HepG2 (cell line): ENCODE data around the gene TMEM187. TPM values are rescaled to one million over a fixed set of nuclear protein-coding genes. Genes with fewer than 3 reads are reported as not detected.

Experiments used
- ATAC-seq: fragments of 200-7000 bp; cut with Tn5 transposase; 3 replicates; pipeline ENCODE4 v1.9.1; 2020; ENCODE audit warnings: mild to moderate bottlenecking, moderate library complexity
- BruUV-seq: library from RNA; stranded (reverse); fragments of 400-500 nt; replicated peaks from 2 replicates; lab custom pipeline; 2021; lab: Mats Ljungman, UMichigan
- CTCF ChIA-PET: fragments of 300-600 bp; formaldehyde crosslinking; extraction: SDS; loops from one replicate; lab custom pipeline; 2021; ENCODE audit warnings: low total read pairs, inconsistent platforms, low intra/inter-chr PET ratio; lab: Yijun Ruan, JAX
- POLR2A ChIA-PET: fragments of 350-600 bp; sonication (Branson Sonifier 250); formaldehyde crosslinking; loops from one replicate; lab custom pipeline; 2020; ENCODE audit warnings: antibody characterized with exemption, inconsistent platforms; lab: Yijun Ruan, JAX
- DNase-seq: peaks from one replicate; pipeline ENCODE4 v3.0.0-alpha.2; 2015; ENCODE audit warnings: low spot score
- FAIRE-seq: peaks from 3 replicates; lab custom pipeline; 2011; peaks lifted over from hg19 to GRCh38; lab: Jason Lieb, UNC
- H2AFZ ChIP-seq: one replicate; pipeline ENCODE4 v1.6.1; 2011; ENCODE audit warnings: low read length, inconsistent platforms
- H3K27ac ChIP-seq: fragments of 300-600 bp; 3 replicates; pipeline ENCODE4 v1.8.0; 2011; ENCODE audit warnings: mixed run types, mild to moderate bottlenecking, mixed read lengths, low read length, inconsistent platforms; ENCODE audit not compliant: insufficient read depth; ENCODE audit errors: extremely low read length
- H3K27me3 ChIP-seq, 2 experiments: fragments of 200-600 bp in 1 of 2; 2 replicates in 1 of 2; 3 replicates in 1 of 2; pipeline versions ENCODE4 v1.6.0 to v1.8.0; 2011; ENCODE audit warnings: low read length in 2 of 2, mild to moderate bottlenecking in 2 of 2, moderate library complexity in 2 of 2, inconsistent platforms in 1 of 2; ENCODE audit not compliant: insufficient read depth in 2 of 2, control insufficient read depth in 1 of 2
- H3K36me3 ChIP-seq, 2 experiments: fragments of 200-600 bp in 1 of 2; replicated peaks in 1 of 2; 2 replicates in 1 of 2; 3 replicates in 1 of 2; pipeline versions ENCODE4 v1.5.1 to v1.8.0; 2011; ENCODE audit warnings: low read length in 2 of 2, inconsistent platforms in 1 of 2; ENCODE audit not compliant: insufficient read depth in 2 of 2, control insufficient read depth in 1 of 2
- H3K4me1 ChIP-seq: 2 replicates; pipeline ENCODE4 v1.5.1; 2012; ENCODE audit warnings: low read length, inconsistent platforms; ENCODE audit not compliant: insufficient read depth
- H3K4me2 ChIP-seq: 2 replicates; pipeline ENCODE4 v1.6.0; 2011; ENCODE audit warnings: low read depth, low read length, inconsistent platforms
- H3K4me3 ChIP-seq, 3 experiments: fragments of 200-600 bp in 1 of 3; sonication (generic), shearing (Covaris generic) in 1 of 3; replicated peaks in 1 of 3; 2 replicates each; pipeline ENCODE4 v1.5.1; 2011 to 2016; ENCODE audit warnings: low read length in 3 of 3, inconsistent platforms in 2 of 3, low read depth in 2 of 3, mild to moderate bottlenecking in 2 of 3, control low read depth in 1 of 3, mixed read lengths in 1 of 3; ENCODE audit not compliant: insufficient read depth in 1 of 3
- H3K79me2 ChIP-seq: one replicate; pipeline ENCODE4 v1.6.1; 2011; ENCODE audit warnings: low read length, inconsistent platforms; ENCODE audit not compliant: insufficient read depth
- H3K9ac ChIP-seq: 2 replicates; pipeline ENCODE4 v1.6.0; 2011; ENCODE audit warnings: mild to moderate bottlenecking, low read depth, low read length, inconsistent platforms; ENCODE audit not compliant: insufficient read depth
- H3K9me3 ChIP-seq: 2 replicates; pipeline ENCODE4 v1.5.1; 2012; ENCODE audit warnings: mild to moderate bottlenecking, low read length
- H4K20me1 ChIP-seq: 2 replicates; pipeline ENCODE4 v1.6.0; 2011; ENCODE audit warnings: inconsistent platforms, mild to moderate bottlenecking, low read length, moderate library complexity; ENCODE audit not compliant: insufficient read depth
- DNMT1 ChIP-seq: sonication (generic); formaldehyde crosslinking; IDR thresholded peaks from 2 replicates; pipeline ENCODE4 v1.5.1; 2020; ENCODE audit warnings: mild to moderate bottlenecking, missing genetic modification reagents
- GTF3A ChIP-seq: sonication (generic); formaldehyde crosslinking; conservative IDR thresholded peaks from 2 replicates; pipeline ENCODE4 v1.4.0; 2020; ENCODE audit warnings: mild to moderate bottlenecking, missing genetic modification reagents
- KAT8 ChIP-seq: IDR thresholded peaks from 2 replicates; pipeline ENCODE4 v1.6.1; 2016; ENCODE audit warnings: missing genetic modification reagents, missing compliant biosample characterization
- NCOA5 ChIP-seq: sonication (generic); formaldehyde crosslinking; IDR thresholded peaks from 2 replicates; pipeline ENCODE4 v1.4.0; 2020; ENCODE audit warnings: missing genetic modification reagents
- PHF5A ChIP-seq: IDR thresholded peaks from one replicate; pipeline ENCODE4 v1.6.1; 2018; ENCODE audit warnings: low read depth, missing genetic modification reagents; ENCODE audit not compliant: unreplicated experiment
- SP4 ChIP-seq: sonication (generic); formaldehyde crosslinking; IDR thresholded peaks from 2 replicates; pipeline ENCODE4 v1.8.1; 2023; ENCODE audit warnings: mild to moderate bottlenecking, missing genetic modification reagents
- TARDBP ChIP-seq: sonication (generic); formaldehyde crosslinking; IDR thresholded peaks from 2 replicates; pipeline ENCODE4 v1.8.0; 2022; ENCODE audit warnings: mild to moderate bottlenecking, missing genetic modification reagents
- ZBTB10 ChIP-seq: sonication (generic); formaldehyde crosslinking; IDR thresholded peaks from 2 replicates; pipeline ENCODE4 v1.4.0; 2020; ENCODE audit warnings: missing genetic modification reagents, borderline replicate concordance
- ZBTB3 ChIP-seq: sonication (generic); formaldehyde crosslinking; IDR thresholded peaks from 2 replicates; pipeline ENCODE4 v1.4.0; 2020; ENCODE audit warnings: low read depth, mild to moderate bottlenecking, moderate library complexity, missing genetic modification reagents, borderline replicate concordance
- ZKSCAN1 ChIP-seq: fragments of 150-350 bp; IDR thresholded peaks from 2 replicates; pipeline ENCODE4 v1.6.1; 2014; ENCODE audit warnings: low read length
- ZKSCAN5 ChIP-seq: sonication (generic); formaldehyde crosslinking; IDR thresholded peaks from 2 replicates; pipeline ENCODE4 v1.5.1; 2020; ENCODE audit warnings: mild to moderate bottlenecking, missing genetic modification reagents
- ZNF17 ChIP-seq: sonication (generic); formaldehyde crosslinking; IDR thresholded peaks from 2 replicates; pipeline ENCODE4 v1.5.0; 2020; ENCODE audit warnings: mild to moderate bottlenecking, missing genetic modification reagents
- ZNF260 ChIP-seq: sonication (generic); formaldehyde crosslinking; IDR thresholded peaks from 2 replicates; pipeline ENCODE4 v1.4.0; 2020; ENCODE audit warnings: missing genetic modification reagents, low read depth, mild to moderate bottlenecking, borderline replicate concordance
- ZNF281 ChIP-seq: sonication (generic); formaldehyde crosslinking; IDR thresholded peaks from 2 replicates; pipeline ENCODE4 v1.4.0; 2020; ENCODE audit warnings: missing genetic modification reagents, borderline replicate concordance
- ZNF580 ChIP-seq: IDR thresholded peaks from 2 replicates; pipeline ENCODE4 v1.6.1; 2016; ENCODE audit warnings: low read depth, borderline replicate concordance
- WGBS: methylation state at CpG from one replicate; pipeline ENCODE4 v1.1.6; 2017; ENCODE audit warnings: low lambda C conversion rate; 5-methylcytosine and 5-hydroxymethylcytosine counted together
- in situ Hi-C: cut with HindIII; loops from 2 replicates; pipeline ENCODE4 v1.10.0; 2017; ENCODE audit warnings: low pct_unique_long_range_greater_than_20kb; ENCODE audit not compliant: extremely low pct_ligation_motif_present
- intact Hi-C: fragments of 100-400 bp; cut with micrococcal nuclease; formaldehyde crosslinking; loops from one replicate; pipeline ENCODE4 v1.10.0; 2022; ENCODE audit not compliant: unreplicated experiment
- polyA plus RNA-seq, 8 experiments: library from polyadenylated mRNA; depleted of rRNA in 3 of 8; stranded (reverse) in 7 of 8; unstranded in 1 of 8; fragments of >200 nt; fragmentation: Illumina TruSeq in 4 of 8; extraction: Trizol in 4 of 8; gene quantifications; 2 replicates each; pipeline versions ENCODE4 v1.2.1 to v1.2.3, GENCODE V29; 2011 to 2016; ENCODE audit warnings: low read depth in 4 of 8, missing spikeins in 1 of 8, mixed read lengths in 1 of 8; ENCODE audit not compliant: insufficient read depth in 1 of 8
- total RNA-seq, 5 experiments: library from RNA; depleted of rRNA; stranded (reverse); fragments of >200 nt; fragmentation: Illumina TruSeq; extraction: Trizol; gene quantifications; 2 replicates each; pipeline ENCODE4 v1.2.3, GENCODE V29; 2016; ENCODE audit warnings: low read depth in 1 of 5

The TMEM187 gene
- total and polyA plus RNA-seq, 2 of the 13 experiments (the other 11 are each of a cell fraction or from before 2014, with no cell fraction given), result 2.2 to 6.2 TPM

- TF ChIP-seq ZBTB10 (CRISPR knock-in tag) (no peak), GTF3A (CRISPR knock-in tag) (no peak)
These were observed 3.2 kb upstream of the TMEM187 start (continued) for GRCh38 chrX:153969125-153969903.

GRCh38 chrX:153969904-153970356 lies 2.6 kb upstream of the TMEM187 start:
- Histone ChIP-seq H3K4me2 (peak overlapping the region; percentile 88), H4K20me1 (peaks cover 39% of the 10 kb centered on the region), H3K4me3 (peak overlapping the region; percentile 50 to 90 (median 89)), H3K27ac (no peak overlapping the region), H3K9ac (peak overlapping the region; percentile 67), H3K36me3 (peaks cover 3 to 14% of the 10 kb centered on the region in 2 experiments; a peak in 3 of 5 replicates), H3K79me2 (peaks cover 65% of the 10 kb centered on the region), H3K4me1 (peaks cover 53% of the 10 kb centered on the region), H3K9me3 (no peaks in the 10 kb centered on the region), H2AFZ (no peak overlapping the region), H3K27me3 (no peaks in the 10 kb centered on the region; a peak in 1 of 5 replicates)
- no peak for ATAC-seq
- no peak for DNase-seq
- intact Hi-C loops, result no loop called here
- WGBS, result under 1% methylated on average over 21 of the region's 26 CpGs
- in situ Hi-C loops, result loop anchor here (5.0 kb wide), 1 partner anchor 42 kb away; no protein-coding TSS in a partner anchor
- BruUV-seq, result no TSS peak
- ChIA-PET CTCF (no interaction called here), POLR2A (interaction anchor here (0.6 to 6.3 kb wide), 5 partner anchors 23 to 163 kb away, joined by 3 to 54 read pairs (median 14); no protein-coding TSS in a partner anchor)
- FAIRE-seq, result no peak
- no peak for TF ChIP-seq ZKSCAN5
- no peak for TF ChIP-seq ZKSCAN1
- TF ChIP-seq ZNF17 (CRISPR knock-in tag), result no peak
- no peak for TF ChIP-seq ZNF281 (CRISPR knock-in tag)
- TF ChIP-seq ZNF260, result no peak
- TF ChIP-seq PHF5A (CRISPR knock-in tag), result no peak
- no peak for TF ChIP-seq KAT8 (CRISPR knock-in tag)
- TF ChIP-seq NCOA5 (CRISPR knock-in tag), result no peak
- no peak for TF ChIP-seq ZNF580 (CRISPR knock-in tag)
- no peak for TF ChIP-seq TARDBP
- TF ChIP-seq DNMT1 (CRISPR knock-in tag), result no peak
- no peak for TF ChIP-seq ZBTB3 (CRISPR knock-in tag)
- no peak for TF ChIP-seq SP4
